Right lobe of liver (tissue), 4 donors: ENCODE measurements around the gene ANKS6.

Experiments
- CTCF ChIP-seq, 4 donors: fragments of 200-600 bp in 3 of 4; fragments of 450-650 bp in 1 of 4; IDR thresholded peaks; one replicate each; pipeline versions ENCODE4 v1.5.1 to v1.8.0; 2016 to 2022; ENCODE audit warnings: antibody characterized with exemption in 4 of 4, mild to moderate bottlenecking in 2 of 4
- POLR2A ChIP-seq: fragments of 450-650 bp; IDR thresholded peaks from one replicate; pipeline ENCODE4 v1.6.1; 2017; ENCODE audit warnings: antibody characterized with exemption, mild to moderate bottlenecking
- donor health status: DM: no; HTN: no; CAD: no.
- donor health status: DM: no; HTN: no; CAD: no.
- donor health status: DM: no; HTN: yes; CAD: no.

DNA sequence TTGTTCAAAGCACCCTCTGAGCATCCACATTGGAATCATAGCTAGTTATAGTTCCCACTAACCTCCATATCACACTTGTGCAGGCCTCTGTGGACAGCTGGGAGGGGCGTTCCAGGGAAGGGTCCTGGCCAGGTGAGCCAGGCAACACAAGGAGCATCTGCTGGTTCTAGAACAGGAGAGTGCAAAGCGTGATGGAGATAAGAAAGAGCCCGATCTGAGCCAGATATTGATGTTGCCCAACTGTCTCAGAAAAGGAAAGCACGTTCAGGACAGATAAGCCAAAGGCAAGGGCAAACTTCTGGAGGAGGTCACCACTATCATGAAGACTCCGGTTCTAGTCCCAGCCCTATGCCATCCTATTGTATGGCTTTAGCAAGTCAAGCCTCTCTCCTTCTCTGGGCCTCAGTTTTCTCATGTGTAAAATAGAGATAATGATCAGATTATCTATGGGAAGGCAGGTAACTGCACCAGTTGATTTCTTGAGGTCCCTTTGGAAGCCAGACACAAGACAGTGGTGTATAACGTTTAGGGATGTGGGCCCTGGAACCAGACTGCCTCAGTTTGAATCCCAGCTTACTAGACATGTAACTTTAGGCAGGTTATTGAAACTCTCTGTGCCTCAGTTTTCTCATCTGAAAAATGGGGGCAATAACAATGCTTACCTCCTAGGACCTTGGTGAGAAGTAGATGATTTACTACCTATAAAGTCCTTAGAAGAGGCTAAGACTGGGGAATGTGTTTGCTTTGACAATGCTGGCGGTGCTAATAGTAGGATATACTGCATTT is 107.5 kb downstream of the ANKS6 start:
- no peak for TF ChIP-seq CTCF (IDR thresholded peaks at IDR 0.05)
- TF ChIP-seq POLR2A: no peak
